GM12892 (cell line): Measurements from ENCODE around the gene OSBPL8.
"Not testable (repeated sequence)": the region's sequence is repeated elsewhere in the genome, so short reads cannot be mapped to it uniquely, and the experiment has no call there.

ENCODE experiments used
- DNase-seq: peaks from one replicate; pipeline ENCODE4 v3.0.0; 2011; ENCODE audit not compliant: insufficient read length
- FAIRE-seq: peaks from 2 replicates; lab custom pipeline; 2011; peaks lifted over from hg19 to GRCh38; lab: Jason Lieb, UNC
- POLR2A ChIP-seq: IDR thresholded peaks from 2 replicates; pipeline ENCODE4 v1.6.1; 2011; ENCODE audit warnings: low read depth, low read length, control low read depth
- POLR2AphosphoS5 ChIP-seq: IDR thresholded peaks from 2 replicates; pipeline ENCODE4 v1.6.1; 2011; ENCODE audit warnings: low read depth, low read length, control low read depth
- TAF1 ChIP-seq: IDR thresholded peaks from 2 replicates; pipeline ENCODE4 v1.6.1; 2011; ENCODE audit warnings: low read depth, mild to moderate bottlenecking, control low read depth, low read length, borderline replicate concordance

OSBPL8 gene

DNA sequence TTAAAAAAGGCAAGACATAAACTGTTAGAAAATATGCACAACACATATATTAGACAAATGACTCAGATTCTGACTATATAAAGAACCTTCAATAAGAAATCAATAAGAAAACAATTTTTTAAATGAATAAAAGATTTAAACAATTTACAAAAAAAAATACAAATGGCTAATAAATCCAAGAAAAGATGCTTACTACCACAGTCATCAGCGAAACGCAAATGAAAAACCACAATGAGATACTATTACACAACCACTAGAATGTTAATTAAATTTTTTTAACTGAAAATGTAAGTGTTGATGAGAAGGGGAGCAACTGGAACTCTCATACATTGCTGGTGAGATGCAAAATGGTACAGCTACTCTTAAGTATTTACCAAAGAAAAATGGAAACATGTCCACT lies 24.4 kb downstream of the OSBPL8 start:
- FAIRE-seq = peak; percentile 21
- DNase-seq = no peak
- TF ChIP-seq POLR2AphosphoS5 (no peak), TAF1 (no peak), POLR2A (no peak)

DNA sequence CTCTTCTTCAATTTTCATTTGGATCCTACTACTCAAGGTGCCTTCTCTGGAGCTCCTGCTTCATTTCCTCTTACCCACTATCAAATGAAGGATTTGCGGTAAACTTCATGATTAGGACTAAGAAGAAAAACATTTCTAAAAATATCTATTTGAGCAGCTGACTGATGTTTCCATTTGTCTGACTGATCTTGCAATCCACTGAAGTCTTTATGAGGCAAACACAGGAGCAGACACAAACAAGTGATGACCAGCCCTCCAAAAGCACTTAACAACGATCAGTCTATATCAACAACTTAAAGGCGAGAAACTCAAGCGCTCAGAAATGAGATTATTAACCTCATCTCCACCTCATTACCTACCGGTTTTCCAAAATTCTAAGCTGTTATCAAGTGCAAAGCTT lies 26.2 kb downstream of the OSBPL8 start:
- FAIRE-seq = no peak
- no peak for TF ChIP-seq TAF1
- no peak for TF ChIP-seq POLR2AphosphoS5
- no peak for TF ChIP-seq POLR2A
- no peak for DNase-seq

DNA sequence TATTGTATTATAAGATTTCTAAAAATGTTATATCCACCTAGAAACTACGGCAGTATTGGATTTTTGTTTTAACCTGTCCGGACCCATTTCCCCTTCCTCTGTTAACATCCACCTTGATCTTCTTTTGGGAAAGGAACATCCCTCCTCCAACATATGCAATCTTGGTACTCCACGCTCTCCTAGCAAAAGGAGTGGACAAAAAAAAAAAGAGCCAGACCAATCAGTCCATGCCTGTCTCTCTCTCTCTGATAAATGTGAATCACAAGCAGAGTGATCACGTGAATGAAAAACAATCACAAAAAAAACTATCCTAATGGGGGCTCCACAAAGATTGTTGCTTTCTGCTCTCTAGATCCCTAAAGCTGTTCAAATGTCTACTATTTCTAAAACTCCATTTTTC lies 27.1 kb downstream of the OSBPL8 start:
- FAIRE-seq (no peak), DNase-seq (no peak)
- TF ChIP-seq POLR2AphosphoS5 (no peak), POLR2A (no peak), TAF1 (no peak)

DNA sequence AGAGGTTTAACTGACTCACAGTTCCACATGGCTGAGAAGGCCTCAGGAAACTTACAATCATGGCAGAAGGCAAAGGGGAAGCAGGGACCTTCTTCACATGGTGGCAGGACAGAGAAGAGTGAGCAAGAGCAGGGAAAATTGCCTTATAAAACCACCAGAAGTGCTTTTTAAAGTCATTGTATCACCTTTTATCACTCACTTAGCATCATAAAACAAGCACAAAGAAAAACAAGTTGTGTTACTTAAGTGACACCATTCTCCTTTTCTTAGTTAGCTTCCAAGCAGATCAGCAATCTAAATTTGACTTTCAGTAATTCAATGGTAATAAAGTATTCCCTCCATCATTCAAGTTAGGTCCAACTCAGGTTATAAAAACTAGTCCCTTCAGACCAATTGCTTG lies 28.5 kb downstream of the OSBPL8 start:
- FAIRE-seq = no peak
- TF ChIP-seq POLR2AphosphoS5 (no peak), TAF1 (no peak), POLR2A (no peak)
- no peak for DNase-seq

DNA sequence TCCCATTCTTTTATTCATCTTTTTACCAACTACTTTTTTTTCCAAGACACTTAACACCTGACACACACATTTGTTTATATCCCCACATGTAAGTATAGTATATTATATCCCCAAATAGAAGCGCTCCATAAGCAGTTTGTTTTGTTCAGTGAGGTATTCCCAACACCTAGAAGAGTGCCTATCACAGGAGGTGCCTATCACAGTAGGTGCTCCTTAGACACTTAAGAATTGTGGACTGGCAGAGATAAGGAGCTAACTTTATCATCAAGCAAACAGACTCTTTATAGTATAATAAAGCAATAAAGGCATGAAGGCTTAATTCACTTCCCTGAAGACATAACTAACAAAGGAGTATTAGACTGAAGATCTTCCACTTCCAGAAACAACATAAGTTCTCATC lies 29.1 kb downstream of the OSBPL8 start:
- FAIRE-seq (no peak), DNase-seq (no peak)
- TF ChIP-seq POLR2A = no peak
- TF ChIP-seq POLR2AphosphoS5 = no peak
- no peak for TF ChIP-seq TAF1

DNA sequence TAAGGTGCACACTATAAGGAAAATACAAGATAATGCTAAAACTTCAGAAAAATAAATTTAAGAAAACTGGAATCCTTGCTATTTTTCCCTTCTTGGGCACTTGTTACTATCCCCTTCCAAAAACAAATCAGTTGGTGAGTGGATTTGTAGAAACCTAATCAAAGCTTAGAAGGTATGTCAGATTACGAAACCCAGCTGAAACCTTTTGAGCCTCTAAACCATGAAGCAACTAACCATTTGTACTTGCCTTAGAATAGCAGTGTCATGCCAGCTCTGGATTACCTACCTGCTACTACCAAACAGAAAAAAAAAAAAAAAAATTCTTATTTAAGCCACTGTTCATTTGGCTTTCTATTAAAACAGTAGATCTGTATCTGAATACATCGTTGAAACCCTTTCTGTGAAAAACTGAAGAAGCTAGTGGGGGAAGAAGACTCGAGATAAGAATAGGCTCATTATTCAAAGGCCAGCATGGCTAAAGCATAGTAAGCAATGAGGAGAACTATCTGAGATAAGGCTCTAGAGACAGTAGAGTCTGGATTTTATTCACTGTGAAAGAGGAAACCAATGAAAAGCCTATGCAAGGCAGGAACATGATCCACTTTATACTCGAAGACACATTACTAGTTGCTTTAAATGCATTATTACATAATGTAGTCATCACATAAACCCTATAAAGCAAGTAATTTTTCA lies 30.2 kb downstream of the OSBPL8 start:
- no peak for FAIRE-seq
- no peak for TF ChIP-seq POLR2AphosphoS5
- no peak for TF ChIP-seq TAF1
- TF ChIP-seq POLR2A = no peak

DNA sequence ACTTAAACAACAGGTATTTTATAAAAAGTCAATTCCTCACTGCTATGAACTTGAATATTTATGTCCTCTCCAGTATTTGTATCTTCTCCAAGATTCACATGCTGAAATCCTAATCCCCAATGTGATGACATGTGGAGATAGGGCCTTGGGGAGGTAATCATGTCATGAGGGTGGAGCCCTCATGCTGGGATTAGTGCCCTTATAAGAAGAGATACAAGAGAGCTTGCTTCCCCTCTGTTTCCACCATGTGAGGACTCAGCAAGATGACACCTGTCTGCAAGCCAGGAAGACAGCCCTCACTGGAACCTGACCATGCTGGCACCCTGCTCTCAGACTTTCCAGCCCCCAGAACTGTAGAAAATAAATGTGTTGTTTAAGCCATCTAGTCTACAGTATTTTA lies 36.2 kb downstream of the OSBPL8 start:
- no peak for DNase-seq
- FAIRE-seq = no peak

More for the DNA sequence above, 30.2 kb downstream of the OSBPL8 start:
- DNase-seq = no peak

DNA sequence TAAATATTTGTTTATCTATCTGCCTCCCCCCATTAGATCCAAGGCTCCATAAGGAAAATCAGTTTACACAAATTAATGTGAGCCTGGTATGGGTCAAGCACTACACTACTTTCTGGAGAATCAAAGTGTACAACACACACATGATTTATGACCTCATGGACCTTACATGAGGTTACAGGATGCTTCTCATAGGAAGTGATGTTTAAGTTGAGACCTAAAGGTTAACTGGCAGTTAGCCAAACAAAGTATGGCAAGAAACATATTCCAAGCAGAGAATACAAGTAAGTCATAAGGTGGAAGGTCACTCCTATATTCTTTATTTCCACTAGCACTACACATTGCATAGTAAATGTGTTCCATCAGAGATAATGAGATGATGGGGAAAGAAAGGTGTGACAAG lies 39.2 kb downstream of the OSBPL8 start:
- DNase-seq (no peak), FAIRE-seq (no peak)
- TF ChIP-seq POLR2AphosphoS5 (no peak), TAF1 (no peak), POLR2A (no peak)

More for the DNA sequence above, 36.2 kb downstream of the OSBPL8 start:
- TF ChIP-seq POLR2AphosphoS5 (no peak), TAF1 (no peak), POLR2A (no peak)

DNA sequence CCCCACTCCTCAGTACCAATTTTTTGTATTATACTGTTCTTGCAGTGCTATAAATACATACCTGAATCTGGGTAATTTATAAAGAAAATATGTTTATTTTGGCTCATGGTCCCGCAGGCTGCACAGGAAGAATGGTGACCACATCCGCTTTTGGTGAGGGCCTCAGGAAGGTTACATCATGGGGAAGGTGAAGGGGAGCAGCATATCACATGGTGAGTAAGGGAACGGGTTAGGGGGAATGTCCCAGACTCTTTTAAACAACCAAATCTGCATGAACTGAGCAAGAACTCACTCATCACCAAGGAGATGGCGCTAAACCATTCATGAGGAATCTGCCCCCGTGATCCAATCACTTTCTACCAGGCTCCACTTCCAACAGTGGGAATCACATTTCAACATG lies 40.0 kb downstream of the OSBPL8 start:
- no peak for TF ChIP-seq TAF1
- TF ChIP-seq POLR2AphosphoS5 = no peak
- no peak for TF ChIP-seq POLR2A
- DNase-seq = no peak
- FAIRE-seq = peak; percentile 44

DNA sequence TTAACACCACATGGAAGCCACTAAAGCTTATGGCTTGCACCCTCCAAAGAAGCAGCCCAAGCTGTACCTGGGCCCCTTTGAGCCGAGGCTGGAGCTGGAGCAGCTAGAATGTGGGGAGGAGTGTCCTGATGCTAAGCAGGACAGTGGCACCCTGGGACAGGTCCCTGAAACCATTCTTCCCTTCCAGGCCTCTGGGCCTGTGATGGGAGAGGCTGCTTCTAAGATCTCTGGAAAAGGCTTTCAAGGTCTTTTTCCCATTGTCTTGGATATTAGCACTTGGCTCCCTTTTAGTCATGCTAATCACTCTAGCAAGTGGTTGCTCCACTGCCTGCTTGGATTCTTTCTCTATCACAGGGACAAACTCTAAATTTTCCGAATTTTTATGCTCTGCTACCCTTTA lies 40.9 kb downstream of the OSBPL8 start:
- DNase-seq = no peak
- FAIRE-seq = no peak
- no peak for TF ChIP-seq TAF1
- TF ChIP-seq POLR2AphosphoS5 = no peak
- no peak for TF ChIP-seq POLR2A

DNA sequence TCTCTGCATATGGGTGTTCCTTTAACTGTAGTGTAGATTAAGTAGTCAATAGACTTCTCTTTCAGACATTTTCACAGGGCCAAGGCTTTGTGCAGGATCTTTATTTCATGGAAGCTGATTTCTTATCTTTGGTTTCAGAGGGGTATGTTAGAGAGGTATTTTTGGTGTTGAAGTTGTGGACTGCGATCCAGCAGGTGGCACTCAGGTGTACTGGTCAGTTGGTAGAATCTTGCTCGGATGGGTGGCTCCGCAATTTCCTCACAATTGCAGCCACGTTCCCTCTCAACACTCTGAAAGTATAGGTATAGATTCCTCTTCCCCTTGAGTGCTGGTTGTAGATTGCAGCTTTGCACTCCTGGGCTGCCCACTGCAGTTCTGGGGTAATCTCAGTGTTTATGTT lies 44.3 kb downstream of the OSBPL8 start:
- FAIRE-seq (no peak), DNase-seq (no peak)
- no peak for TF ChIP-seq POLR2AphosphoS5
- no peak for TF ChIP-seq POLR2A
- TF ChIP-seq TAF1 = no peak

DNA sequence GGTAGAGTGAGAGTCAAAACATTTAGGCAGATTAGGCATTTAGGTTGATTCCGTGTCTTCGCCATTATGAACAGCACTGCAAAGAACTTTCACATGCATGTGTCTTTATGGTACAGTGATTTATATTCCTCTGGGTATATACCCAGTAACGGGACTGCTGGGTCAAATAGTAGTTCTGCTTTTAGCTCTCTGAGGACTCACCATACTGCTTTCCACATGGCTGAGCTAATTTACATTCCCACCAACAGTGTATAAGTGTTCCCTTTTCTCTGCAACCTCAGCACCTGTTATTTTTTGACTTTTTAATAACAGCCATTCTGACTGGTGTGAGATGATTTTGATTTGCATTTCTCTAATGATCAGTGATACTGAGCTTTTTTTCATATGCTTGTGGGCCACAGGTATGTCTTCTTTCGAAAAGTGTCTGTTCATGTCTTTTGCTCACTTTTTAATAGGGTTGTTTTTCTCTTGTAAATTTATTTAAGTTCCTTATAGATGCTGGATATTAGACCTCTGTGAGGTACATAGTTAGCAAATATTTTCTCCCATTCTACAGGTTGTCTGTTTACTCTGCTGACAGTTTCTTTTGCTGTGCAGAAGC lies 48.4 kb downstream of the OSBPL8 start:
- FAIRE-seq, DNase-seq: not testable (repeated sequence)
